ENCODE results near the gene FIGN. TPM values are rescaled to one million over a fixed set of nuclear protein-coding genes. Genes with fewer than 3 reads are reported as not detected.

FIGN gene
- total and polyA plus RNA-seq, 2 donors (not counting 3 experiments of a cell fraction or from before 2014, with no cell fraction given) = 1.8 to 8.1 TPM

DNA sequence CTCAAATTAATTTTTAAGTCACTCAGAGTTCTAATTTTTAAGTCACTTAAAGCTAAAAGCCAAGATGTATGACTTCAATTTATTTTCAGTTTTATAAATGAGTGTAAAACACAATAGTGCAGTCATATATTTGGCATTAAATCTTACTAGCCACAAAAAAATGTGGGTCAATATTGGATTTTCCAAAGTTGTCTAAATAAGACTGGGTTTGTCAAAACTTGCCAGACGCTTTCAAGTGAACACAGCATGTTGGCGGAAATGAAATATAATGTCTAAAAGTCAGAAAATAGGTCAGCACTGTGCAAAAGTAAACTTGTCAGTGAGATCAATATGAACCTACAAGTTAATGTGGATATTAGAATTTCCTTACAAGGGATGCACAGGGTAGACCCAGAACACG, 128.9 kb downstream of the FIGN start:
- dilution Hi-C loops (cut with MboI; ENCODE audit: extremely low pct_ligation_motif_present, low sequenced_read_pairs) = no loop called here

More for the DNA sequence above, 128.9 kb downstream of the FIGN start:
- DNase-seq (ENCODE audit: low read depth, low spot score) (no peak), FAIRE-seq (no peak)
- no peak overlapping the region for H3K27ac ChIP-seq (ENCODE audit: insufficient read depth, low read depth, low read length)
- ChIA-PET POLR2A (no interaction called here), CTCF (interaction anchor here (2.0 kb wide), 1 partner anchor 13 kb away, joined by 6 read pairs; no protein-coding TSS in a partner anchor)
- H3K27me3 ChIP-seq (ENCODE audit: control insufficient read depth in 2 of 2, insufficient read depth in 2 of 2, low read length in 2 of 2) = no peaks in the 10 kb centered on the region
- no peak overlapping the region for H3K4me2 ChIP-seq (ENCODE audit: insufficient read depth, low read length)
- no peaks in the 10 kb centered on the region for H3K9me1 ChIP-seq (replicated peaks; ENCODE audit: control insufficient read depth, extremely low read depth, insufficient read depth, low read length)
- TF ChIP-seq FOS (IDR thresholded peaks at IDR 0.05; ENCODE audit: borderline replicate concordance, insufficient read depth, low read length) = no peak
- no peak for TF ChIP-seq JUN (IDR thresholded peaks at IDR 0.05; ENCODE audit: borderline replicate concordance, insufficient read depth, insufficient read length, low read depth)
- TF ChIP-seq, protein P1, sequence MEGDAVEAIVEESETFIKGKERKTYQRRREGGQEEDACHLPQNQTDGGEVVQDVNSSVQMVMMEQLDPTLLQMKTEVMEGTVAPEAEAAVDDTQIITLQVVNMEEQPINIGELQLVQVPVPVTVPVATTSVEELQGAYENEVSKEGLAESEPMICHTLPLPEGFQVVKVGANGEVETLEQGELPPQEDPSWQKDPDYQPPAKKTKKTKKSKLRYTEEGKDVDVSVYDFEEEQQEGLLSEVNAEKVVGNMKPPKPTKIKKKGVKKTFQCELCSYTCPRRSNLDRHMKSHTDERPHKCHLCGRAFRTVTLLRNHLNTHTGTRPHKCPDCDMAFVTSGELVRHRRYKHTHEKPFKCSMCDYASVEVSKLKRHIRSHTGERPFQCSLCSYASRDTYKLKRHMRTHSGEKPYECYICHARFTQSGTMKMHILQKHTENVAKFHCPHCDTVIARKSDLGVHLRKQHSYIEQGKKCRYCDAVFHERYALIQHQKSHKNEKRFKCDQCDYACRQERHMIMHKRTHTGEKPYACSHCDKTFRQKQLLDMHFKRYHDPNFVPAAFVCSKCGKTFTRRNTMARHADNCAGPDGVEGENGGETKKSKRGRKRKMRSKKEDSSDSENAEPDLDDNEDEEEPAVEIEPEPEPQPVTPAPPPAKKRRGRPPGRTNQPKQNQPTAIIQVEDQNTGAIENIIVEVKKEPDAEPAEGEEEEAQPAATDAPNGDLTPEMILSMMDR (IDR thresholded peaks at IDR 0.05; ENCODE audit: extremely low read depth in 1 of 2, insufficient read depth in 1 of 2, low read depth in 1 of 2, low read length in 2 of 2) = no peak
- no peak for TF ChIP-seq GATA2 (IDR thresholded peaks at IDR 0.05; ENCODE audit: insufficient read depth, insufficient read length, low read depth, low read length)
- no peak for TF ChIP-seq POLR2AphosphoS5 (IDR thresholded peaks at IDR 0.05; ENCODE audit: insufficient read depth, low read depth, low read length)
- TF ChIP-seq POLR2A (IDR thresholded peaks at IDR 0.05; ENCODE audit: low read depth, low read length) = no peak
- no peak for TF ChIP-seq EZH2 (IDR thresholded peaks at IDR 0.05; ENCODE audit: borderline replicate concordance, low read depth, low read length, severe bottlenecking)
- TF ChIP-seq MYC (IDR thresholded peaks at IDR 0.05; ENCODE audit: low read depth, low read length) = no peak
- TF ChIP-seq, protein P2, sequence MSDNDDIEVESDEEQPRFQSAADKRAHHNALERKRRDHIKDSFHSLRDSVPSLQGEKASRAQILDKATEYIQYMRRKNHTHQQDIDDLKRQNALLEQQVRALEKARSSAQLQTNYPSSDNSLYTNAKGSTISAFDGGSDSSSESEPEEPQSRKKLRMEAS (IDR thresholded peaks at IDR 0.05; ENCODE audit: insufficient read depth, insufficient read length) = no peak
- H2AFZ ChIP-seq (ENCODE audit: low read depth, low read length) = no peak overlapping the region
- no peaks in the 10 kb centered on the region for H4K20me1 ChIP-seq (replicated peaks; ENCODE audit: control insufficient read depth, extremely low read depth, insufficient read depth, low read length)
- no peaks in the 10 kb centered on the region for H3K36me3 ChIP-seq (ENCODE audit: control insufficient read depth in 2 of 2, extremely low read depth in 1 of 2, insufficient read depth in 2 of 2, low read length in 2 of 2)
- no peaks in the 10 kb centered on the region for H3K9me3 ChIP-seq (replicated peaks; ENCODE audit: control insufficient read depth, insufficient read depth, low read length)
- BruUV-seq (replicated peaks) = no TSS peak
- H3K79me2 ChIP-seq (ENCODE audit: control insufficient read depth, insufficient read depth, low read length) = no peaks in the 10 kb centered on the region
- no peak overlapping the region for H3K9ac ChIP-seq (replicated peaks; ENCODE audit: extremely low read depth, insufficient read depth, low read length)
- H3K4me3 ChIP-seq (replicated peaks in 1 of 3; ENCODE audit: insufficient read depth in 1 of 3, low read depth in 1 of 3, low read length in 3 of 3) = no peak overlapping the region
- H3K4me1 ChIP-seq (ENCODE audit: control insufficient read depth, extremely low read depth, insufficient read depth, low read length) = no peaks in the 10 kb centered on the region
- intact Hi-C loops (cut with micrococcal nuclease) = no loop called here
